GM18873 (cell line): Measurements from ENCODE around the gene BANK1.

Experiments used
- ATAC-seq: cut with Tn5 transposase; IDR thresholded peaks from one replicate; pipeline ENCODE4 v1.9.1; 2021; ENCODE audit warnings: mild to moderate bottlenecking, moderate library complexity, moderate number of reproducible peaks; ENCODE audit not compliant: unreplicated experiment, low FRiP score

Gene BANK1

GRCh38 chr4:101790521-101791181 is at the start of gene BANK1:
TSS of gene BANK1 (plus strand) at chr4:101790730. CDS start at chr4:101790881, 151 bp downstream.
- peak; percentile 99 for ATAC-seq

DNA sequence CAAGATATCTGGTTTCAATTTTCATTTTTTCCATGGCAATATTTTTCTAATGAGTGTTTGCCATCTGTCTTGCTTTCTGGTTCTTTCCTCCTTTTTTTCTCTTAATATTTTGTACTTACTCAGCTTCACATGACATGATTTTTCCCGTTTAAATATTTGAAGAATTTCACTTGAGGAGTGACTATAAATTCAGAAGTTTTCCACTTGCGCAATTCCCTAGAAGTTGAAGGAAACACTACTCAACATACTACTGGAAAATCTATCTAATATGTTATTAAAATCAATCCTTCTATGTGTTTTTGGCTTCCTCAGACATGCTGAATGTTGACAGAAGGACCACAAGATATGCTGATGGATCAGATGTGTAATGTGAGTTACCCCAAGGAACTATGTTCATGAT is 36.8 kb upstream of the BANK1 start:
- ATAC-seq: no peak

GRCh38 chr4:101756181-101756580 is 34.3 kb upstream of the BANK1 start:
- ATAC-seq: no peak

GRCh38 chr4:101761405-101761804 is 29.1 kb upstream of the BANK1 start:
- ATAC-seq: no peak

DNA sequence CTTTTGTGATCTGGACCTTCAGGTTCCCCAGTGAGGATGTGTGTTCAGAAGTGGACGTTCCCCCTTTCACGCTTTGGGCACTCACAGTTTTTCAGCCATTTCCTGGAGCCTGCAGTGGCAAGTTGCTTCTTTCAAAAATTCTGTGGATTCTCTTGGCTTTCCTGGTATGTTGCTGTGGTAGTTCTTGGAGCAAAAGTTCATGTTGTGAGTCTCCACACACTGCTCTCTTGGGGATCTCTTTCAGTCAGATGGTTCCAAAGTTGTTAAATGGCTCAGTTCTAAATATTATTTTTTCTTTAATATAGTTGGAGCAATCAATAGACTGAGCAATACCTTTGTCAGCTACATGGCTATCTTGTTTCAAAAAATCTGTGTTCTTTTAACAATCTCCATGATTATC is 28.5 kb upstream of the BANK1 start:
- no peak for ATAC-seq

GRCh38 chr4:101762534-101762933 is 28.0 kb upstream of the BANK1 start:
- no peak for ATAC-seq

- no peak for ATAC-seq
Measured at GRCh38 chr4:101763576-101763975, 27.0 kb upstream of the BANK1 start.

GRCh38 chr4:101774807-101775206 is 15.7 kb upstream of the BANK1 start:
- no peak for ATAC-seq

DNA sequence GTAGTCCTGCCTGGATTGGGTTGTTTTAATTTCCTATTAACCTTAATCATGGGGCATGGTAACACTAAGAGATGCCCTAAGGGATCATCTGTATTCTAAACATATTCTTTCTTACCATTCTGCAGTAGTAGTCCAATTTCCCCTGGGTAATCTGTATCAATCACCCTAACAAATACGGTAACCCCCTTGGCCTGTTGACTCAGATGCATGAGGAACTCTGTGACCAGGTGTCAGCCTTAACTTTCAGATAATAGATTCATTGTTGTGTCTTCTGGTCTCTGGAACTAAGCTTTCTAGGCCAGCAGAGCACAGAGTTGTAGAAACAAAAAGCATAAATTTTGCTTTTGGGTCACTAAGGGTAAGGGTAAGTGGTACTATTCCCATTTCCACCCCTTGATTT is 13.1 kb upstream of the BANK1 start:
- ATAC-seq: no peak

DNA sequence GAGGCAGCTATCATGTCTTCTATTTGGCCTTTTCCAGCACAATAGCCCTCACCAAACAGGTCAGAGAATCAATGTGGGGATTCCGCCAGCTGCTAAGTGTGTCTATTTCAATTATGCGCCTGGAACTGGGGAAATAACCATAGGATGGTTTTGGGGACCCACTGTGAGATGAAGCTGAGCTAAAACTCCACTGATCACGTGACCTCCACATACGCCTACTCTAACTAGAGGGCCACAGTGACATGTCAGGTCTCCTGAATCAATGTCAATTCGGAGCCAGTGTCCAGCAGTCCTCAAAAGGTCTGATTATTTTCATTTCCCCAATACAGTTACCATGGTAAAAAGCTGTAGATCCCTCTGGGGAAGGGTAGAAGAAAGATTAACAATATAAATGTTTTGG is 10.2 kb upstream of the BANK1 start:
- ATAC-seq: no peak

DNA sequence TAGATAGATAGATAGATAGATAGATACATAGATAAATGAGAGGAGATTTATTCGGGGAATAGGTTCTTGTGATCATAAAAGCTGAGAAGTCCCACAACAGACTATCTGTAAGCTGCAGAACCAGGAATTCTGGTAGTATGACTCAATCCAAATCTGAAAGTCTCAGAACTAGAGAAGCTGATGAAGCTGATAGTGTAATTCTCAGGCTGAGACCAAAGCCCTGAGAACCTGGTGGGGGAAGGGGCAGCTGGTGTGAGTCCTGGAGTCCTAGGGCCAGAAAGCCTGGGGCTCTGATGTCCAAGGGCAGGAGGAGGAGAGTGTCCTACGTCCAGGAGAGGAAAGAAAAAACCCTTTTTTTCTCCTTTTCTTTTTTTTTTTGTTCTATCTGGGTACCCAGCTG is 8.0 kb upstream of the BANK1 start:
- no peak for ATAC-seq

DNA sequence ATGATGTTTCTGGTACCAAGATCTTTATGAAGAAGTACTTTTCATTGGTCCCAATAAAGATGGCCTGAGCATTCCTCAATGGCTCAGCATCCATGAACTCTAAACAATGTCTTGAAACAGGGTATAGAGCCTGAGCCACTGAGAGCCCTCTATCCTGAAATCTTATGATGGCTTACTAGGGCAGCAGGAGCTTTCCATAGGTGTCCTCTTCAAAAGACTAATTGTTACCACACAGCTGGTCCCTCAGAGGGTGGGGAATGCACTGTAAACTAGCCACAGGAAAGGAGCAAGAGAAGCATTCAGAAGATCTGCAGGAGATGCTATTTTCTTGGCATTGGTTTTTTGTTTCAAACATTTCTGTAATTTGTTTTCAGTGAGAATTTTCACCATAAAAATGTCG is 5.6 kb upstream of the BANK1 start:
- no peak for ATAC-seq

DNA sequence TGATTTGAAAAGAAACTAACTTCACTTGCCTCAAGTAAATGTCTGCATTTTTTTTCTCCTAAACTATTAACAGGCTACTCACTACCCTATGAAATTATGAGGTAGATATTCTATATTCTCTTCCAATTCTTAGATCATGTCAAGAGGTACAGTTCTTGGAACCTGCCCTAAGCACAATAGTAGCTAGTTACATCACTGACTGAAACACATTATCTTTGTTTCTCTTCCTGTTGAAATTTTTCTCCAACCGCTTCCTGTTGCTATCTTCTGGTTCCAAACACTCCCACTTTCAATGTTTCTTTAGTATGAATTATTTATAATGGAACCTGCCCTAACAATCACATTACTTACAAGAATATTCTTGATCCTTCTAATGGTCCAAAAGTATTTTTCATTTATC is 5.0 kb upstream of the BANK1 start:
- ATAC-seq: no peak

DNA sequence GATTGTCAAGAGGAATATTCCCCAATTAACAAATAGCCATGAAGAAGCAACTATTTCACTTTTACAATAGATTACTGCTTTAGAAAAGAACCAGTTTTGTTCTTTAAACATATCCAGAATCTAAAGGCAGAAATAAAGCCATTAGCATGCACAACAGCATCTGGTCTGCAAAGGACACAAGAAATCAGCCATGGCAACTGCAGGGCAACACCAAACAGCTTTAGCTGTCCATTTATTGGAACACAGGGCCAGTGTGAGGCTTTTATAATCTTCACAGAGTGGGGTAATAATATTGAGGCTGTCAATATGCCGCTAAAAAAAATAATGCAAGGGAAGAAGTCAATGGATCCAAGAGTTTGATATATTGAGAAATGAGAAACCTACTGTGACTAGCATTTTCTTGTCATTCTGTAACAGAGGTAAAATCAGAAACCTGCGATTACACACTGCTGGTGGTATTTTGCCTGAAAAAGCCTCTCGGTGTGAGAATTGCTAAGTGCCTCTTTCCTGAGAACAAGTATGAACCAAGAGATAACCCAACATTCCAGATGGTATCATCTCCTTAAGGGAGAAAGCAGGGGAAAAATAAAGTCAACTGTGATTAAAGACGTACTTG is 2.7 kb upstream of the BANK1 start:
- ATAC-seq: no peak

DNA sequence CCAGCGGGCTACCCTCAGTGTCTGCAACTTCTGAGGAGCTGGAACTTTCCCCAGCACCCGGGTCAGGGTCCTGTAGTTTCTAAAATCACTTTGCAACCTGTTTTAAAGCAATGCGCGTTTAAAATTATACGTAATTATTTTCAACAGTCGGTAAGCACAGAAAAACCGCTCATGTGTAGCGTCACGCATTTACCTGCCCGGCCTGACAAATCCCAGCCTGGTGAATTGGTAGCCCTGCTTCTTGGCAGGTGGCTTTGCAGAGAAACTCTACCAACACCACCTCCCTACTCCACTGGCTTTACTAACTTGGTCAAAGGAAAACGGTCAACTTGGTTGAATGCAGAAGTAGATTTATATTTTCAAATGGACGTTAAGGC is 640 bp downstream of the BANK1 start:
- ATAC-seq: peak; percentile 2

DNA sequence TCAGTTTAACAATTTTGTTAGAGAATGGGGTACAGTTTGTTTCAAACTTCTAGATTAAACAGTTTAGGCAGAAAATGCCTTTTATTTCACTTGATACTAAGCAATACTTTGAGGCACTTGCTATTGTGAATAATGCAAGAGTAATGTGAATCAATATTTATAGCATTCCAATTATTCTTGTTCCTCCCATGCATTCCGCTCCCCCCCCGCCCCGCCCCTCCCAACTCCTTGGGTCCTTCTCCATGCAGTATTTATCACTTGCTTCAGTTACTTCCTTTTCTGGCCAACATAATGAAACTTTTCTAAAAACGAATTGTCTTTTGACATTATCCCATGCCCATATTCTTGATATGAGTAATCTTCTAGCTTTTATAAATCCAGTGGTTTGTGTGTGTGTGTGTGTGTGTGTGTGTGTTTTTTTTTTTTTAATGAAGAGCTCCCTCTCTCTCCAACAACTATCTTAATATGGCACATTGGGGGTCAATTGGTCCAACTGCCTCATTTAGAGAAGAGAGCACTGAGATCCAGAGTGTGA is 1.6 kb downstream of the BANK1 start:
- no peak for ATAC-seq

GRCh38 chr4:101793397-101793796 is 2.9 kb downstream of the BANK1 start:
- ATAC-seq: no peak

- no peak for ATAC-seq
Measured at GRCh38 chr4:101794806-101795205, 4.3 kb downstream of the BANK1 start.

DNA sequence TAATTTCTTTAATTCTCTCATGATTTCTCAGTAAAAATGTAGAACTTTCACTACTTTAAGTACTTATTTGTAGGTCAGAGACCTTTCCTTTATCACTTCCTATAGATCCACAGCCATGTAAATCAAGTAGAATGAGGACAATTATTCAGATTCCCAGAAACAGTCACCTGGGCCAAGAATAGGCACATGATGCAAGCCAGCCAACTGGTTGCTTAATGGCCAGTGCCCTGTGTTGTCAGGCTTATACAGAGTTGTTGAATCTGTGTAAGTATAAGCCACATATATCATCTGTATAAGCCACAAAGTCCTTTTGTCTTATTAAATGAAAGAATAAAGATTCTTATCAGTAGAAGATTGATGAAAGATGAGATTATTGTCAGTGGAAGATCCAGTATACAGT is 5.2 kb downstream of the BANK1 start:
- ATAC-seq: no peak

DNA sequence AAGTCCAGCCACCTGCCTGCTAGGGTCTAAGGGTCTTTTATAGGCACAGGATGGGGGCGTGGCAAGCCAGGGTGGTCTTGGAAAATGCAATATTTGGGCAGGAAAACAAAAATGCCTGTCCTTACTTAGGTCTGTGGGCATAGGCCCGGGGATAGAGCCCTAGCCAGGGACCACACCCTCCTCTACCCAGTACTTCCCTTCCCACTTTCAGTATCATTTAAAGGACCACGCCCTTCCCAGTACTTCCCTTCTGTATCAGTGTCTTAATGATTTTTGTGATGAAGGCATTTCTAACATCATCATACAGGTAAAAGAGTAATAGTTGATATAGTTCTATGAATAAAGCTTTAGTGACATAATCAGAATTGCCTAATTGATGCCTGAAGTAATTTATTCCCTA is 11.4 kb downstream of the BANK1 start:
- ATAC-seq: no peak

DNA sequence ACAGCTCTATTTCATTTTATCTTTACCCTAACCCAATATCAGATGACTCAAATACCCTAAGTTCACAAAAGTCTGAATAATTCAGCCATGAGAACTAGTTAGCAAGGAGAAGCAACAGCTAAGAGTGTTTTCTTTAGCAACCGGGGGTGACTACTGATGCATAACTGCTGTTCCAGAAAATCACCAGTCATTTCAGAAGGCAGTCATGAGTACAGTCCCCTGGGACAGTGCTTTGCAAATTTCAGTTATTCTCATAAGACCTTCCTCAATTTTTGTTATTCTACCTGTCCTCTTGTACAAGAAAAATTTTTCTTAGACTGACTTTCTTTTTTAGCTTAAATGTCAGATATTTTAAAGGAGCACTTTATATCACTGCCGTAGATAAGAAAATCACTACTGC is 16.4 kb downstream of the BANK1 start:
- peak; percentile 97 for ATAC-seq

DNA sequence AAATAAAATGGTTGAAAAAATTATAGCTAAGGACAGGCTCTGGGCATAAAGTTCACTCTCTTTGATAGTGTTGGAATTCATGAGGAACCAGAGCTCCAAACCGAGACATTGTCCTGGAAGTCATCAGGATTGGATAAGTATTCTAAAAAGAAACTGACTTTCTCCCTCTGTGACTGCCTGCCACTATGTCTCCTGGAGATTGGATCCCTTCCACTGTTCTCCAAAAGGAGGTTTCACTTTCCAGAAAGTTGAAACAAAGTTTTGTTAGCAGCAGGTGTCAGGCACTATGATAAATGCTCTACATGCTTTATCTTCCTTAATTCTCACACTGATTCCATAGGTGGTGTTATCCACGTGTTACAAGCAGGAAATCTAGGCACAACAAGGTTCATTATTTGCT is 16.8 kb downstream of the BANK1 start:
- ATAC-seq: peak; percentile 17
